ENCODE measurements around the gene ALDH7A1. TPM values are rescaled to one million over a fixed set of nuclear protein-coding genes. Genes with fewer than 3 reads are reported as not detected.

ALDH7A1 gene
- total and polyA plus RNA-seq, 2 experiments from 2014 or later = 65.2 to 121 TPM

DNA sequence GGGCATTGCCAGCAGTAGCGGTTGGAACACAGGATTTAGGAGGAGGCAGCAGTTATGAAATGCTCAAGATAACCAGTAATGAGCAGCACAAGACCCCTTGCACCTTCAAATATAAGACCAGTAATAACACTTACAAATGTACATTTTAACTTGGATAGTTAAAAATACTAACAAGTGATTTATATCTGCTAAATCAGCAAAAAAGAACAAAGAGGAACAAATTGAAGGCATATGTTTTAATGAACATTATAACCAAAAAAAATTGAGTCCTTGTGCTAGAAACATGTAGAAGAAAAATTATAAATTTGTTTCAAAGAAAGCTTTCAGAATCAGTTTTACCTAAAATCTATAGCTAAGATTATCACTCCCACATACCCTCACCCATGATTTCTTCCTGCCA is 52.0 kb downstream of the ALDH7A1 start:
- H3K36me3 ChIP-seq = peaks cover 16% of the 10 kb centered on the region
- TF ChIP-seq, protein P1, sequence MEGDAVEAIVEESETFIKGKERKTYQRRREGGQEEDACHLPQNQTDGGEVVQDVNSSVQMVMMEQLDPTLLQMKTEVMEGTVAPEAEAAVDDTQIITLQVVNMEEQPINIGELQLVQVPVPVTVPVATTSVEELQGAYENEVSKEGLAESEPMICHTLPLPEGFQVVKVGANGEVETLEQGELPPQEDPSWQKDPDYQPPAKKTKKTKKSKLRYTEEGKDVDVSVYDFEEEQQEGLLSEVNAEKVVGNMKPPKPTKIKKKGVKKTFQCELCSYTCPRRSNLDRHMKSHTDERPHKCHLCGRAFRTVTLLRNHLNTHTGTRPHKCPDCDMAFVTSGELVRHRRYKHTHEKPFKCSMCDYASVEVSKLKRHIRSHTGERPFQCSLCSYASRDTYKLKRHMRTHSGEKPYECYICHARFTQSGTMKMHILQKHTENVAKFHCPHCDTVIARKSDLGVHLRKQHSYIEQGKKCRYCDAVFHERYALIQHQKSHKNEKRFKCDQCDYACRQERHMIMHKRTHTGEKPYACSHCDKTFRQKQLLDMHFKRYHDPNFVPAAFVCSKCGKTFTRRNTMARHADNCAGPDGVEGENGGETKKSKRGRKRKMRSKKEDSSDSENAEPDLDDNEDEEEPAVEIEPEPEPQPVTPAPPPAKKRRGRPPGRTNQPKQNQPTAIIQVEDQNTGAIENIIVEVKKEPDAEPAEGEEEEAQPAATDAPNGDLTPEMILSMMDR (IDR thresholded peaks at IDR 0.05; ENCODE audit: low read depth, low read length) = no peak
- no peaks in the 10 kb centered on the region for H3K4me1 ChIP-seq (ENCODE audit: low read depth)
- H3K9me3 ChIP-seq (ENCODE audit: low read depth) = no peaks in the 10 kb centered on the region
- H3K27ac ChIP-seq = no peak overlapping the region
- no peak for DNase-seq (ENCODE audit: low read depth in 1 of 2, low spot score in 1 of 2)
- no peak overlapping the region for H3K4me3 ChIP-seq
- no peaks in the 10 kb centered on the region for H3K27me3 ChIP-seq

DNA sequence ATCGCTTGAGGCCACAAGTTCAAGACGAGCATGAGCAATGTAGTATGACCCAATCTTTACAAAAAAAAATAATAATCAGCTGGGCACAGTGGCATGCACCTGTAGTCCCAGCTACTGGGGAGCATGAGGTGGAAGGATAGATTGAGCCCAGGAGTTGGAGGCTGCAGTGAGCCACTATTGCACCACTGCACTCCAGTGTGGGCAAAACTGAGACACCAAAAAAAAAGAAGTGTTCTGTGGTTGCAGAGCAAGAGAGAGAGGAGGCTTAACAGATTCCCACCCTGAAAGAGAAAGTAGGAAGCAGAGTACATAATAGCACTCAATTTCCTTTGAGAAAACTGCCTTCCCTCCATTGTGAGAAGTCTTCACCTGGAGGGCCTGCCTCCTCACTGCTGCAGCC is 52.6 kb downstream of the ALDH7A1 start:
- H3K36me3 ChIP-seq = peaks cover 16% of the 10 kb centered on the region
- no peak overlapping the region for H3K27ac ChIP-seq
- DNase-seq (ENCODE audit: low read depth in 1 of 2, low spot score in 1 of 2) = no peak
- no peaks in the 10 kb centered on the region for H3K4me1 ChIP-seq (ENCODE audit: low read depth)
- no peak overlapping the region for H3K4me3 ChIP-seq
- TF ChIP-seq, protein P1 (IDR thresholded peaks at IDR 0.05; ENCODE audit: low read depth, low read length) = no peak
- H3K27me3 ChIP-seq = no peaks in the 10 kb centered on the region
- H3K9me3 ChIP-seq (ENCODE audit: low read depth) = no peaks in the 10 kb centered on the region

DNA sequence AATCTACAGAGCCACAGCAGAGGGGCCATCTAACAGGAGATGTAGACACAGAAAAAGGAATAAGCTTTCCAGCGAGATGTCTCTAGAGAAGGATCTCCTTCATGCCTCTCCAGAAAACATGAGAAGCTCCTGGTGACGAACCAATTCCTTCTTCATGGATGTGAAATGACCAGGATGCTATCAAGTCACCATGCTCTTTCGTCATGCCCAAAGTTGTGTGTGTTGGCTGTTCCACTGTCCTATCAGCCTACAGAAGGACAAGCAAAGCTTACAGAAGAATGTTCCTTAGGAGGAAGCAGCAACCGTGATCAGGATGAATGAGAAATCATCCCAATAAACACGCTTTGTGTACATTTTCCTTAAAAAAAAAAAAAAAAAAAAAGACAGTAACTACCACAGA is 54.4 kb downstream of the ALDH7A1 start:
- Histone ChIP-seq H3K4me3 (no peak overlapping the region), H3K36me3 (peaks cover 6% of the 10 kb centered on the region), H3K9me3 (ENCODE audit: low read depth) (no peaks in the 10 kb centered on the region), H3K27ac (no peak overlapping the region), H3K27me3 (no peaks in the 10 kb centered on the region), H3K4me1 (ENCODE audit: low read depth) (no peaks in the 10 kb centered on the region)
- DNase-seq (ENCODE audit: low read depth in 1 of 2, low spot score in 1 of 2) = no peak
- TF ChIP-seq, protein P1 (IDR thresholded peaks at IDR 0.05; ENCODE audit: low read depth, low read length) = no peak

DNA sequence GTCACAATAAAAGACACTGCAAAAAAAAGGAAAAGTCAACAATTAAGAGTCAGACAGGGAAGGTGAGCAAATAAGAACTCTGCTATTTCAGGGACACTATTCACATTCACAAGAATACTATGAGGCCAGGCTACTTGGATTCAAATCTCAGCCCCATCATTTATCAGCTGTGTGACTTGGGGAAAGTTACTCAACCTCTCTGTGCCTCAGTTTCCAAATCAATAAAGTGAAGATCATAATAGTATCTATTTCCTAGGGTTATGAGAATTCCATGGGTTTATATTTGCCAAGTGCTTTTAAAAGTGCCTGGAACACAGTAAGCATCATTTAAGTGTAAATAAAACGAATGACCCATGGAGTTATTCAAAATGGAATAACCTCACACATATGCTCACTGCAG is 56.4 kb downstream of the ALDH7A1 start:
- Histone ChIP-seq H3K36me3 (no peaks in the 10 kb centered on the region), H3K4me1 (ENCODE audit: low read depth) (no peaks in the 10 kb centered on the region), H3K4me3 (no peak overlapping the region), H3K27me3 (no peaks in the 10 kb centered on the region), H3K9me3 (ENCODE audit: low read depth) (no peaks in the 10 kb centered on the region), H3K27ac (no peak overlapping the region)
- DNase-seq (ENCODE audit: low read depth in 1 of 2, low spot score in 1 of 2) = no peak
- TF ChIP-seq, protein P1 (IDR thresholded peaks at IDR 0.05; ENCODE audit: low read depth, low read length) = no peak

DNA sequence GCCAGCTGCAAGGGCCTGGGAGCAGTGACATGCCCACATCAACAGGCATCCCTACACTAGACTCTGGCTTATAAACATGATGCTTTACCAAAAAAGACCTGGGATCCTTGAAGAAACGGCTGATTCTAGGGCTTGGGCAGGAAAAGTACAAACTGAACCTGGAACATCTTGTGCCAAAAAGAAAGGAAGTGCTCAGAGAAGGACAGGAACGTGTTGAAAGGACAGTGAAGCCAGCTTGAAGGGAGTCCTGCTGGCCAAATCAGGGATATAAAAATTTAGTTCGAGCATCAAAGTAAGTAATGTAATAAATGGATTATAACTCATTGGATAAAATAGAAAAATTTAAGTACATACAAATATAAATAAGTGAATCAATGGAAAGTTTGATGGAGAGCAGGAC is 58.1 kb downstream of the ALDH7A1 start:
- H3K36me3 ChIP-seq = no peaks in the 10 kb centered on the region
- TF ChIP-seq, protein P1 (IDR thresholded peaks at IDR 0.05; ENCODE audit: low read depth, low read length) = no peak
- no peak overlapping the region for H3K4me3 ChIP-seq
- H3K9me3 ChIP-seq (ENCODE audit: low read depth) = no peaks in the 10 kb centered on the region
- H3K4me1 ChIP-seq (ENCODE audit: low read depth) = no peaks in the 10 kb centered on the region
- DNase-seq (ENCODE audit: low read depth in 1 of 2, low spot score in 1 of 2) = no peak
- H3K27me3 ChIP-seq = no peaks in the 10 kb centered on the region
- H3K27ac ChIP-seq = no peak overlapping the region
